ENCODE results near the gene GRM7. TPM values are rescaled to one million over a fixed set of nuclear protein-coding genes. Genes with fewer than 3 reads are reported as not detected.

Gene GRM7
- total RNA-seq, 2 experiments from 2014 or later, result not detected

GRCh38 chr3:7285505-7285904 lies 424.6 kb downstream of the GRM7 start:
- Mint-ChIP-seq H3K36me3 (ENCODE audit: low read depth) (no peaks in the 10 kb centered on the region), H3K27ac (no peak overlapping the region), H3K4me3 (no peak overlapping the region), H3K4me1 (peaks cover 2% of the 10 kb centered on the region), H3K27me3 (no peaks in the 10 kb centered on the region), H3K9me3 (no peaks in the 10 kb centered on the region)
- DNase-seq, result no peak
- ChIA-PET CTCF (no interaction called here), POLR2A (no interaction called here)

GRCh38 chr3:7288133-7288532 lies 427.2 kb downstream of the GRM7 start:
- no peak for DNase-seq
- Mint-ChIP-seq H3K27ac (no peak overlapping the region), H3K4me3 (no peak overlapping the region), H3K27me3 (no peaks in the 10 kb centered on the region), H3K9me3 (peaks cover 3% of the 10 kb centered on the region), H3K36me3 (ENCODE audit: low read depth) (no peaks in the 10 kb centered on the region), H3K4me1 (peaks cover 9% of the 10 kb centered on the region)
- ChIA-PET CTCF (no interaction called here), POLR2A (no interaction called here)

GRCh38 chr3:7289121-7289520 lies 428.2 kb downstream of the GRM7 start:
- no peak for DNase-seq
- no peak overlapping the region for H3K27ac Mint-ChIP-seq
- CTCF ChIA-PET, result no interaction called here
- no peaks in the 10 kb centered on the region for H3K27me3 Mint-ChIP-seq
- H3K4me1 Mint-ChIP-seq, result peaks cover 9% of the 10 kb centered on the region
- H3K9me3 Mint-ChIP-seq, result peaks cover 3% of the 10 kb centered on the region
- H3K4me3 Mint-ChIP-seq, result no peak overlapping the region
- POLR2A ChIA-PET, result no interaction called here
- H3K36me3 Mint-ChIP-seq (ENCODE audit: low read depth), result no peaks in the 10 kb centered on the region

- CTCF ChIA-PET, result no interaction called here
- H3K36me3 Mint-ChIP-seq (ENCODE audit: low read depth), result no peaks in the 10 kb centered on the region
- no peaks in the 10 kb centered on the region for H3K27me3 Mint-ChIP-seq
- H3K9me3 Mint-ChIP-seq, result peaks cover 3% of the 10 kb centered on the region
- no peak overlapping the region for H3K4me3 Mint-ChIP-seq
- POLR2A ChIA-PET, result no interaction called here
- DNase-seq, result no peak
- peaks cover 9% of the 10 kb centered on the region for H3K4me1 Mint-ChIP-seq
- no peak overlapping the region for H3K27ac Mint-ChIP-seq
Observed at GRCh38 chr3:7290077-7290825, 429.3 kb downstream of the GRM7 start.

DNA sequence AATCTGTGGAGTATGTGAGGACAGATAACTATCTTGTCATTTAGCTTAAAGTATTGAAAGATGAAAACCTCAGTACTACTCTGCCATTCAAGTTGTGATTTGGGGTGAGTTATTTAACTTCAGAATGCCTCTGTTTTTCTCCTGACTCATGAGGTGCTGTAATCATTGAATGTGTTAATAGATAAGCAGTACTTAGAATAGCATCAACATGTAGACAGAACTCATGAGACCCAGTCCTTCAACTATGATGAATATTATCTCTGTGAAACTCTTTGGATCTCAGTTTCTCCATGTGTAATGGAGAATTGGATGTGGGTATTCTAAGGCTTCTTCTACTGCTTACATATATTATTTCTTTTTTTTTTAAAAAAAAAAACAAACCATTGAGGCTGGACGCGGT lies 431.4 kb downstream of the GRM7 start:
- no peaks in the 10 kb centered on the region for H3K36me3 Mint-ChIP-seq (ENCODE audit: low read depth)
- H3K9me3 Mint-ChIP-seq, result peaks cover 3% of the 10 kb centered on the region
- no peak overlapping the region for H3K4me3 Mint-ChIP-seq
- ChIA-PET CTCF (no interaction called here), POLR2A (no interaction called here)
- peaks cover 9% of the 10 kb centered on the region for H3K4me1 Mint-ChIP-seq
- DNase-seq, result no peak
- H3K27ac Mint-ChIP-seq, result no peak overlapping the region
- no peaks in the 10 kb centered on the region for H3K27me3 Mint-ChIP-seq

- DNase-seq, result no peak
- Mint-ChIP-seq H3K4me3 (no peak overlapping the region), H3K4me1 (peaks cover 9% of the 10 kb centered on the region), H3K9me3 (peaks cover 3% of the 10 kb centered on the region), H3K36me3 (ENCODE audit: low read depth) (no peaks in the 10 kb centered on the region), H3K27me3 (no peaks in the 10 kb centered on the region), H3K27ac (no peak overlapping the region)
- ChIA-PET CTCF (interaction anchor here (0.7 kb wide), 1 partner anchor 80 kb away, joined by 3 read pairs; no protein-coding TSS in a partner anchor), POLR2A (no interaction called here)
Observed at GRCh38 chr3:7293286-7293685, 432.4 kb downstream of the GRM7 start.

GRCh38 chr3:7305561-7305960 lies 444.6 kb downstream of the GRM7 start:
- no peak overlapping the region for H3K4me3 Mint-ChIP-seq
- ChIA-PET CTCF (no interaction called here), POLR2A (no interaction called here)
- peaks cover under 1% of the 10 kb centered on the region for H3K9me3 Mint-ChIP-seq
- no peak for DNase-seq
- no peaks in the 10 kb centered on the region for H3K36me3 Mint-ChIP-seq (ENCODE audit: low read depth)
- no peak overlapping the region for H3K27ac Mint-ChIP-seq
- H3K27me3 Mint-ChIP-seq, result no peaks in the 10 kb centered on the region
- peaks cover 2% of the 10 kb centered on the region for H3K4me1 Mint-ChIP-seq

DNA sequence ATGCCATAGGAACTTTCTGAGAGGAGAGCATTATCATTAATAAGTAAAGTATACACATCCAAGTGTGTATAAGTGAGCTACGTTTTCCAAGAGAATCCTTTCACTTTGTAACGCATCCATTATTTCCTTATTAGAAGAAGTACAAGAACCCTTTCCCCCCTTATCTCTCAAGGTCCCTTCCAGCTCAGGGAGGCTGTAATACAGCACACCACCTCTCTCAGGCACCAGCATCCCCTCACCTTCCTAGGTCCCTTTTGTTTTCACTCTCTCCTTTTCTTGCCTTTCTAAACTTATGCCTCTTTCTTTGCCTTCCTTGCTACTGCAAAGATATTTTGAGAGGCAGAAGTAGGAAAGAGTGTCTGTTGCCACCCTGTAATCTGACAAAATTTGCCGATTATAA lies 446.0 kb downstream of the GRM7 start:
- H3K36me3 Mint-ChIP-seq (ENCODE audit: low read depth), result no peaks in the 10 kb centered on the region
- ChIA-PET POLR2A (no interaction called here), CTCF (no interaction called here)
- H3K4me1 Mint-ChIP-seq, result peaks cover 2% of the 10 kb centered on the region
- DNase-seq, result no peak
- H3K9me3 Mint-ChIP-seq, result no peaks in the 10 kb centered on the region
- H3K27me3 Mint-ChIP-seq, result no peaks in the 10 kb centered on the region
- H3K4me3 Mint-ChIP-seq, result no peak overlapping the region
- no peak overlapping the region for H3K27ac Mint-ChIP-seq

DNA sequence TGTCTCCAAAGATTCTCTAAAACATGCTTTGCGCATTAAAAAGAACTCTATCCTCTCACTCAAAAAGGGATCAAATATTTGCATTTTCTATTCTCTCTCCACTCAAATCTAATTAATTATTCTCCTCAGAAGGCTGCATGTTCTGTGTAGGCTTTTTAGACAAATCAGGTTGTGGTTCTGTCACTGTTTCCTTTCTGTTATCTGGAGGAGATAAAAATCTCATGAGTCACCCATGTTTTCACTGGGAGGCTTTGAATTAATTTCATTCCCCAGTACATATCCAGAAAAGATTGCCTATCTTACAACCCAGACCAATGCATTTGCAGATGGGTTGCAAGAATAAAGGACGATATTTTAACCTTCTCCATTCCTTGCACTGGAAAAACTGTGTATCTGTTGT lies 446.5 kb downstream of the GRM7 start:
- no peaks in the 10 kb centered on the region for H3K9me3 Mint-ChIP-seq
- ChIA-PET CTCF (no interaction called here), POLR2A (no interaction called here)

DNA sequence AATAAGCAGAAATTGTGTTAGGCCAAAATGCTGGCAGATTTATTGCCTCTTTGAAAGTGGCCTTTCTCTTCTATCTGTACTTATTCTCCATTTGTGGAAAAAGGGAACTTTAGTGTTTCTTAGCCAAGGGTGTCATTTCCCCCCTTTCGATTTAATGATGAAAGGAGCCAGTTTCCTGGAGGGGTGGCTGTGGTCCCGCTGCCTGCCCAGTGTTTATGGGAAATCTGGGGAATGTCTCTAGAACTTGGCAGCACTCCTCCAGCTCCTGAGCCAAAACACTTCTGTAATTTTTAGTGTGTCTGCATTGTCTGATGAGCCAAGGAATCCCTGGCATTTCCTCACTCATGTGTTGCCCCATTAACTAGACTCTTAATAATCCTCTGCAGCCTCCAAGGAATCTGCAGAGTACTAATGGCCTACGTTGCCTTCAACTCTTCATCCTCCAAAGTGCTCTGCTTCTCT lies 448.8 kb downstream of the GRM7 start:
- DNase-seq, result no peak
- POLR2A ChIA-PET, result no interaction called here
- H3K4me3 Mint-ChIP-seq, result no peak overlapping the region
- CTCF ChIA-PET, result no interaction called here
- no peaks in the 10 kb centered on the region for H3K36me3 Mint-ChIP-seq (ENCODE audit: low read depth)
- peaks cover 2% of the 10 kb centered on the region for H3K4me1 Mint-ChIP-seq
- no peaks in the 10 kb centered on the region for H3K27me3 Mint-ChIP-seq
- H3K27ac Mint-ChIP-seq, result no peak overlapping the region
- no peaks in the 10 kb centered on the region for H3K9me3 Mint-ChIP-seq

More for the DNA sequence above, 446.5 kb downstream of the GRM7 start:
- Mint-ChIP-seq H3K36me3 (ENCODE audit: low read depth) (no peaks in the 10 kb centered on the region), H3K27ac (no peak overlapping the region), H3K4me1 (peaks cover 2% of the 10 kb centered on the region), H3K27me3 (no peaks in the 10 kb centered on the region), H3K4me3 (no peak overlapping the region)
- no peak for DNase-seq

GRCh38 chr3:7315037-7315436 lies 454.1 kb downstream of the GRM7 start:
- no peaks in the 10 kb centered on the region for H3K36me3 Mint-ChIP-seq (ENCODE audit: low read depth)
- H3K4me1 Mint-ChIP-seq, result no peaks in the 10 kb centered on the region
- no peak for DNase-seq
- H3K4me3 Mint-ChIP-seq, result no peak overlapping the region
- no peaks in the 10 kb centered on the region for H3K9me3 Mint-ChIP-seq
- no peak overlapping the region for H3K27ac Mint-ChIP-seq
- H3K27me3 Mint-ChIP-seq, result no peaks in the 10 kb centered on the region
- POLR2A ChIA-PET, result no interaction called here
- CTCF ChIA-PET, result no interaction called here

GRCh38 chr3:7322957-7323669 lies 462.2 kb downstream of the GRM7 start:
- Mint-ChIP-seq H3K4me1 (no peaks in the 10 kb centered on the region), H3K27me3 (no peaks in the 10 kb centered on the region), H3K36me3 (ENCODE audit: low read depth) (no peaks in the 10 kb centered on the region), H3K4me3 (no peak overlapping the region), H3K27ac (no peak overlapping the region), H3K9me3 (no peaks in the 10 kb centered on the region)
- CTCF ChIA-PET, result no interaction called here
- DNase-seq, result no peak
- POLR2A ChIA-PET, result no interaction called here

GRCh38 chr3:7328339-7328738 lies 467.4 kb downstream of the GRM7 start:
- H3K4me1 Mint-ChIP-seq, result no peaks in the 10 kb centered on the region
- ChIA-PET CTCF (no interaction called here), POLR2A (no interaction called here)
- no peaks in the 10 kb centered on the region for H3K27me3 Mint-ChIP-seq
- no peaks in the 10 kb centered on the region for H3K36me3 Mint-ChIP-seq (ENCODE audit: low read depth)
- H3K9me3 Mint-ChIP-seq, result peaks cover 2% of the 10 kb centered on the region
- no peak for DNase-seq
- no peak overlapping the region for H3K4me3 Mint-ChIP-seq
- no peak overlapping the region for H3K27ac Mint-ChIP-seq

DNA sequence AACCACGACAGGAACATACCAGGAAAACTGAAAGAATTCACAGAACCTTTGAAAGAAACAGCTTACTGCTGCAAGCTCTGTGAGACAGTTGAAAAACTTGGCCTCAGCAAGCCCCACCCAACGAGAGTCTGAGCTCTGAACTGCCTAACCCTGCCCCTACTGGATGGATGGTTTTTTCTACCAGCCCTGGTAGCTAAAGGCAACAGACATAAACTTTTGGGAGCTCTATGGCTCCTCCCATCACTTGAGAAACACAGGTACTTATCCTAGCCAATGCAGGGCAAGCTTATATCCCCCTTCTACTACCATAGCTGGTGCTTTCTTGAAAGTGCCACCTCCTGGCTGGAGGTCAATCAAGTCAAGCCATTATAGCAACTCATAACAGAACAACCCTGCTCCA lies 471.8 kb downstream of the GRM7 start:
- peaks cover 5% of the 10 kb centered on the region for H3K9me3 Mint-ChIP-seq
- no peak for DNase-seq
- H3K27me3 Mint-ChIP-seq, result no peaks in the 10 kb centered on the region
- no peak overlapping the region for H3K4me3 Mint-ChIP-seq
- H3K4me1 Mint-ChIP-seq, result no peaks in the 10 kb centered on the region
- CTCF ChIA-PET, result no interaction called here
- H3K36me3 Mint-ChIP-seq (ENCODE audit: low read depth), result no peaks in the 10 kb centered on the region
- POLR2A ChIA-PET, result no interaction called here
- H3K27ac Mint-ChIP-seq, result no peak overlapping the region
